Ascending aorta (tissue), 2 donors: ENCODE measurements around the gene MAN2B2. TPM values are rescaled to one million over a fixed set of nuclear protein-coding genes. Genes with fewer than 3 reads are reported as not detected.

Experiments
- DNase-seq, 2 donors: peaks; one replicate each; pipeline ENCODE4 v3.0.0-alpha.2; 2019; ENCODE audit warnings: low spot score in 2 of 2
- H3K27ac ChIP-seq, 2 donors: fragments of 200-600 bp; sonication (generic); one replicate each; pipeline ENCODE4 v1.5.1; 2016 to 2017; ENCODE audit warnings: mild to moderate bottlenecking in 1 of 2
- H3K27me3 ChIP-seq: fragments of 200-600 bp; sonication (generic); one replicate; pipeline ENCODE4 v1.5.1; 2017
- H3K36me3 ChIP-seq, 2 donors: fragments of 200-600 bp; sonication (generic); one replicate each; pipeline ENCODE4 v1.5.1; 2016
- H3K4me1 ChIP-seq, 2 donors: fragments of 200-600 bp; sonication (generic); one replicate each; pipeline ENCODE4 v1.5.1; 2016 to 2017; ENCODE audit warnings: mild to moderate bottlenecking in 1 of 2
- H3K4me3 ChIP-seq, 2 donors: fragments of 200-600 bp; sonication (generic); one replicate each; pipeline ENCODE4 v1.5.1; 2016 to 2017; ENCODE audit warnings: mild to moderate bottlenecking in 1 of 2
- H3K9me3 ChIP-seq, 2 donors: fragments of 200-600 bp; sonication (generic); one replicate each; pipeline ENCODE4 v1.5.1; 2016
- CTCF ChIP-seq, 3 experiments: fragments of 200-600 bp in 2 of 3; fragments of 450-650 bp in 1 of 3; sonication (generic) in 2 of 3; IDR thresholded peaks; one replicate each; pipeline ENCODE4 v1.5.1; 2016 to 2019; ENCODE audit warnings: antibody characterized with exemption in 3 of 3, mild to moderate bottlenecking in 1 of 3, moderate library complexity in 1 of 3
- intact Hi-C: fragments of 100-400 bp; cut with DNase I; formaldehyde crosslinking; loops from one replicate; pipeline ENCODE4 v1.15.1; 2023
- total RNA-seq: library from RNA; depleted of rRNA; stranded (reverse); fragments of >200 nt; gene quantifications from one replicate; pipeline ENCODE4 v1.1.0, GENCODE V29; 2016

The MAN2B2 gene
- total RNA-seq, 1 donor from 2014 or later = 47.8 TPM

GRCh38 chr4:6607368-6608055, 32.5 kb downstream of the MAN2B2 start:
- peaks cover 0 to 7% of the 10 kb centered on the region in 2 donors for H3K9me3 ChIP-seq
- H3K4me1 ChIP-seq = no peaks in the 10 kb centered on the region
- DNase-seq = no peak
- intact Hi-C loops = no loop called here
- peaks cover 76 to 98% of the 10 kb centered on the region in 2 donors for H3K36me3 ChIP-seq
- H3K27ac ChIP-seq = no peak overlapping the region
- no peak for TF ChIP-seq CTCF (IDR thresholded peaks at IDR 0.05)
- H3K27me3 ChIP-seq = no peaks in the 10 kb centered on the region
- no peak overlapping the region for H3K4me3 ChIP-seq

- TF ChIP-seq CTCF (IDR thresholded peaks at IDR 0.05) = no peak
- Histone ChIP-seq H3K27me3 (no peaks in the 10 kb centered on the region), H3K9me3 (peaks cover 0 to 7% of the 10 kb centered on the region in 2 donors), H3K27ac (no peak overlapping the region), H3K4me3 (no peak overlapping the region), H3K4me1 (no peaks in the 10 kb centered on the region), H3K36me3 (peaks cover 68 to 95% of the 10 kb centered on the region in 2 donors)
- intact Hi-C loops = no loop called here
- DNase-seq = no peak
These were observed 33.9 kb downstream of the MAN2B2 start for GRCh38 chr4:6608758-6609414.

- no peak for DNase-seq
- intact Hi-C loops = no loop called here
- Histone ChIP-seq H3K27me3 (no peaks in the 10 kb centered on the region), H3K4me3 (no peak overlapping the region), H3K4me1 (no peaks in the 10 kb centered on the region), H3K9me3 (peaks cover 0 to 6% of the 10 kb centered on the region in 2 donors), H3K27ac (no peak overlapping the region), H3K36me3 (peaks cover 68 to 95% of the 10 kb centered on the region in 2 donors)
- TF ChIP-seq CTCF (IDR thresholded peaks at IDR 0.05) = no peak
These were observed 34.6 kb downstream of the MAN2B2 start for GRCh38 chr4:6609415-6610079.

GRCh38 chr4:6610856-6611430, 36.0 kb downstream of the MAN2B2 start:
- H3K9me3 ChIP-seq = no peaks in the 10 kb centered on the region
- H3K36me3 ChIP-seq = peaks cover 67 to 93% of the 10 kb centered on the region in 2 donors
- H3K4me3 ChIP-seq = no peak overlapping the region
- no peaks in the 10 kb centered on the region for H3K27me3 ChIP-seq
- DNase-seq = no peak
- no peak overlapping the region for H3K27ac ChIP-seq
- intact Hi-C loops = no loop called here
- TF ChIP-seq CTCF (IDR thresholded peaks at IDR 0.05) = no peak
- no peaks in the 10 kb centered on the region for H3K4me1 ChIP-seq

GRCh38 chr4:6612961-6613675, 38.1 kb downstream of the MAN2B2 start:
- Histone ChIP-seq H3K36me3 (peaks cover 72 to 92% of the 10 kb centered on the region in 2 donors), H3K4me3 (no peak overlapping the region), H3K4me1 (no peaks in the 10 kb centered on the region), H3K27ac (no peak overlapping the region), H3K27me3 (no peaks in the 10 kb centered on the region), H3K9me3 (no peaks in the 10 kb centered on the region)
- TF ChIP-seq CTCF (IDR thresholded peaks at IDR 0.05) = no peak
- no peak for DNase-seq
- intact Hi-C loops = no loop called here
